ENCODE measurements around the gene SLIT3. TPM values are rescaled to one million over a fixed set of nuclear protein-coding genes. Genes with fewer than 3 reads are reported as not detected.

Gene SLIT3
- total and polyA plus RNA-seq, 2 donors, result 8.4 to 9.2 TPM

DNA sequence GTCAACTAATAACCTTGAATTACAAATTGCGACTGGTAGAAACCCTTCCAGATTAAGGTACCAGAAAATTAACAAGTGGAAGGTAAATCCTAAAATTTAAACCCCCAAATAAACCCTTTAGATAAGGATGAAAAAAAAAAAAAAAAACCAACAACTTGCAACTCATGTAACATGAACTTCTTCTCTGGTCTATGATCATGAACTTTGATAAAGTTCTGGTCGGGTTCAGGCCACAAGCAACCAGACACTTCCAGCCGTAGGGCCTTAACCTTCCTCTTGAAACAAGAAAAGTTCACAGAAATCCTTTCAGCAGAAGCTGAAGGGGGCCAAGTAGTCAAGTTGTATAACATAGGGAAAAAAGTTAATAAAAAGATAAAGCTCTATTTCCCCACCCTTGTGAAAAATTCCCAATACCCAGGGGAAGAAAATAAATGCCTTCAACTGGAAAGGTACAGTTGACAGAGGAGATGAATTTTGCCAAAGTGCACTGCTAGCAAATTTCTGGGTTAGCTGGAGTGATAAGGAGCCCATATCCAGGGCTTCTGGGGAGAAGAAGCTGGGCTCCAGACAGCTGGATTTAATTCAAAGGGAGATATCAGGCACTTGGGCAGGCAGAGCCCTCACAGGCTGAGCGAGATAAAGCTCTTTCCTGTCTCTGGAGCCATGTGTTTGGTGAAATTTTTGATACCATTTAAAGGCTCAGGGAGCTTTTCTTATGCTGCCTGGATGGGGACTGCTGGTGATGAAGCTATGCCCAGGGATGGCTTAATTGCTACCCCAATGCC is 487.6 kb downstream of the SLIT3 start:
- Histone ChIP-seq H3K27ac (ENCODE audit: low read depth in 1 of 2, low read length in 1 of 2) (no peak overlapping the region), H3K36me3 (ENCODE audit: control insufficient read depth in 2 of 2, insufficient read depth in 2 of 2, low read length in 1 of 2) (no peaks in the 10 kb centered on the region), H3K9me3 (ENCODE audit: control insufficient read depth in 2 of 2, insufficient read depth in 1 of 2, low read length in 1 of 2) (no peaks in the 10 kb centered on the region), H3K27me3 (ENCODE audit: control insufficient read depth in 2 of 2, insufficient read depth in 1 of 2, low read length in 1 of 2) (no peaks in the 10 kb centered on the region), H3K4me1 (ENCODE audit: control insufficient read depth in 2 of 2, insufficient read depth in 2 of 2, low read length in 2 of 2) (peaks cover 0 to 11% of the 10 kb centered on the region in 2 donors), H3K4me3 (ENCODE audit: low read length in 2 of 2) (no peak overlapping the region)
- 46% methylated on average over 4 of the region's 4 CpGs for WGBS
- DNase-seq (ENCODE audit: low read depth in 6 of 9, low spot score in 9 of 9), result no peak

DNA sequence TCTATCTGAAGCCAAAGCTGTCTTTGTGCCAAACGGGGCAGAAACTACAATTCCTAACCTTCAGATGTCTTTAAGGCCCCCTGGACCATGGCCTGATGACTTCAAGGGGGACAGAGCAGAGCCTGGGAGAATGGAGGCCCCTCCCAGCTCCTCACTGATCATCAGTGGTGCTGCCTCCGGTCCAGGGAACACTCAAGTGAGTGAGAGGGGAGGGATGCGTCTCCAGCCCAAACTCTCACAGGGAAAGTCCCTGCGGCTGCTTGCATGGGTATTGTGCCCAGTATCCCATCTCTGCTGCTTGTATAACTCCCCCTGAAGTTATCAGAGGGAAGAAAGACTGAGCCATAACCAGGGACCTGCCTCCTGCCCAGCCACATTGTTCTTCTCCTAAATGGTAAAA is 490.3 kb downstream of the SLIT3 start:
- no peak for DNase-seq (ENCODE audit: low read depth in 6 of 9, low spot score in 9 of 9)
- WGBS, result 97% methylated on average over 4 of the region's 4 CpGs
- no peak overlapping the region for H3K4me3 ChIP-seq (ENCODE audit: low read length in 2 of 2)
- no peaks in the 10 kb centered on the region for H3K9me3 ChIP-seq (ENCODE audit: control insufficient read depth in 2 of 2, insufficient read depth in 1 of 2, low read length in 1 of 2)
- H3K4me1 ChIP-seq (ENCODE audit: control insufficient read depth in 2 of 2, insufficient read depth in 2 of 2, low read length in 2 of 2), result peaks cover 0 to 11% of the 10 kb centered on the region in 2 donors
- no peaks in the 10 kb centered on the region for H3K27me3 ChIP-seq (ENCODE audit: control insufficient read depth in 2 of 2, insufficient read depth in 1 of 2, low read length in 1 of 2)
- H3K36me3 ChIP-seq (ENCODE audit: control insufficient read depth in 2 of 2, insufficient read depth in 2 of 2, low read length in 1 of 2), result no peaks in the 10 kb centered on the region
- no peak overlapping the region for H3K27ac ChIP-seq (ENCODE audit: low read depth in 1 of 2, low read length in 1 of 2)

DNA sequence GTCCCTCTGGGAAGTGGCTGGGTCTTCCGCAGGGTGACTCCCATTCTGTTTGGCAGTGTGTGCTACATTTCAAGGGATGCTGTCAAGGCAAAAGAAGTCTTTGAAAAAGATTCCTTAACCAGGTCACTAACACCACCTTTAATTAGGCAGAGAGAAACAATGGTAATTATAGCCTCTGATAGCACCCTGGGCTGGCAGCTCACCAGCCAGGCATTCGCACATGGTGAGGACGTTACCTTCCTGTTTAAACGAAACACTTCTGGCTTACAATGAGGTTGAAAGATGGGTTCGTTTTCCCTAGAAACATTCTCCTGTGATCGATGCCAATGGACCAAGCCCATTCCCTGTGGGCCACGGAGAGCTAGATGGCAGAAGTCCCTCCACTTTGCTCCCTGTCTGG is 491.7 kb downstream of the SLIT3 start:
- H3K27me3 ChIP-seq (ENCODE audit: control insufficient read depth in 2 of 2, insufficient read depth in 1 of 2, low read length in 1 of 2), result no peaks in the 10 kb centered on the region

DNA sequence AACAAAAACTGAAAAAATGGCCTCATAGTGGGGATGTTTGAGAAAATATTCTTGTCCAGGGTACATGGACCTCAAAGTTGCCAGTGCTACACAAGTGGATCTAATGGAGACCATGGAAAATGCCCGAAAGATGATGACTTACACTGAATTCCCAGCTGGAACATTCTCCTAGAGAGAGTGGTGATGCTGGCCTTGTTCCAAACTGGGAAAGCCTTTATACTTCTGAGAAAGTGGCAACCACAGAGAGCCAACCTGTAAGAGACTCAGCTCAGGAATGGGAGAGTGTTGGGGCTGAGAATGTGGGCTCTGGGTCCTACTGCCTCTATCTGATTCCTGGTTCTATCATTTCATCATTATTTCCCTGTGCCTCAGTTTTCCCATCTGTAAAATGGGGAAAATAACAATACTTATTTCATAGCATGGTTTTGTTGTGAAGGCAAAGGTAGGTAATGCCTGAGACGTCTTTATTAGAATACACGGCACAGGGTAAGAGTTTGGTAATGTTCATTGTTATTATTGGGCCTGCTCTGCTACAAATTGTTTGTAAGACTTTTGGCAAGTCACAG is 492.8 kb downstream of the SLIT3 start:
- Histone ChIP-seq H3K4me1 (ENCODE audit: control insufficient read depth in 2 of 2, insufficient read depth in 2 of 2, low read length in 2 of 2) (no peaks in the 10 kb centered on the region), H3K36me3 (ENCODE audit: control insufficient read depth in 2 of 2, insufficient read depth in 2 of 2, low read length in 1 of 2) (no peaks in the 10 kb centered on the region), H3K27ac (ENCODE audit: low read depth in 1 of 2, low read length in 1 of 2) (no peak overlapping the region), H3K9me3 (ENCODE audit: control insufficient read depth in 2 of 2, insufficient read depth in 1 of 2, low read length in 1 of 2) (peaks cover 0 to 2% of the 10 kb centered on the region in 2 donors), H3K27me3 (ENCODE audit: control insufficient read depth in 2 of 2, insufficient read depth in 1 of 2, low read length in 1 of 2) (no peaks in the 10 kb centered on the region), H3K4me3 (ENCODE audit: low read length in 2 of 2) (no peak overlapping the region)
- WGBS, result 65% methylated on average over 3 of the region's 3 CpGs
- no peak for DNase-seq (ENCODE audit: low read depth in 6 of 9, low spot score in 9 of 9)

More for the DNA sequence above, 491.7 kb downstream of the SLIT3 start:
- DNase-seq (ENCODE audit: low read depth in 6 of 9, low spot score in 9 of 9), result no peak
- Histone ChIP-seq H3K4me1 (ENCODE audit: control insufficient read depth in 2 of 2, insufficient read depth in 2 of 2, low read length in 2 of 2) (peaks cover 0 to 9% of the 10 kb centered on the region in 2 donors), H3K36me3 (ENCODE audit: control insufficient read depth in 2 of 2, insufficient read depth in 2 of 2, low read length in 1 of 2) (no peaks in the 10 kb centered on the region), H3K27ac (ENCODE audit: low read depth in 1 of 2, low read length in 1 of 2) (no peak overlapping the region), H3K4me3 (ENCODE audit: low read length in 2 of 2) (no peak overlapping the region), H3K9me3 (ENCODE audit: control insufficient read depth in 2 of 2, insufficient read depth in 1 of 2, low read length in 1 of 2) (no peaks in the 10 kb centered on the region)
- 94% methylated on average over 7 of the region's 7 CpGs for WGBS

DNA sequence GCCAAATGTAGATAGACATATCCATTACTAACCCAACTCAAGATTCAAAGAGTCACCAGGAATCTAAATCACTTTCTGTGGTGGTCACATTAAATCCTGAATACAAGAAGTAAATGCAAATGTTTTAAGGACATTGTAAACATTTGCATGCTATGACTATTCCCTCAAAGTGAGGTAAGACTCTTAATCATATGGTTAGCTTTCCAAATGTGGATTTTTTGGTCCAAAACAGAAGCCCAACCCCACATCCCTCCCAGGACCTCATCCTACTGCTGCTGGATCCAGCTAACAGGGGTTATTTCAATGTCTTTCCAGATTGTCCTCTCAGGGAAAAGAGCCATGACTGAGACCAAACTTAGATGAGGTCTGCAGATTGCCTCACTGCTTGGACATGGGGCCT is 493.7 kb downstream of the SLIT3 start:
- H3K4me3 ChIP-seq (ENCODE audit: low read length in 2 of 2), result no peak overlapping the region
- no peak overlapping the region for H3K27ac ChIP-seq (ENCODE audit: low read depth in 1 of 2, low read length in 1 of 2)
- H3K27me3 ChIP-seq (ENCODE audit: control insufficient read depth in 2 of 2, insufficient read depth in 1 of 2, low read length in 1 of 2), result no peaks in the 10 kb centered on the region
- H3K4me1 ChIP-seq (ENCODE audit: control insufficient read depth in 2 of 2, insufficient read depth in 2 of 2, low read length in 2 of 2), result no peaks in the 10 kb centered on the region
- DNase-seq (ENCODE audit: low read depth in 6 of 9, low spot score in 9 of 9), result no peak
- H3K9me3 ChIP-seq (ENCODE audit: control insufficient read depth in 2 of 2, insufficient read depth in 1 of 2, low read length in 1 of 2), result peaks cover 0 to 2% of the 10 kb centered on the region in 2 donors
- no peaks in the 10 kb centered on the region for H3K36me3 ChIP-seq (ENCODE audit: control insufficient read depth in 2 of 2, insufficient read depth in 2 of 2, low read length in 1 of 2)

DNA sequence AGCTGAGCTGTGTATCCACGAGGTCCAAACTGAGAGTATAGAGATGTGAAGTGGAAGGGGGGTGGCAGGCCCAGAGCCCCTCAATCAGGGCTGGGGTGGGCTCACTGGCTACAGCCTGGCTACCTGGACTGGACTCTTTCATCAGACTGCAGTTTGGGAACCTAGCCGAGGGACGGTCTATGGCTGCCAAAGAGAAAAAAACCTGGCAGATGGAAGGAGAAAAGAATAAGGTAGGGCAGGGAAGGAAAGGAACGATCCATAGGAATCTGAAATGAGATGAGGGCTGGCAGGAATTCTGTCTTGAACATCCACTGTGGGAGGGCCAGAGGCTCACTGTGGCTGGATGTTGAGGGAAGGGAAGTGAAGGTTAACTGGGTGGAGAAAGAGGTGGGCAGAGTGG is 497.4 kb downstream of the SLIT3 start:
- Histone ChIP-seq H3K27me3 (ENCODE audit: control insufficient read depth in 2 of 2, insufficient read depth in 1 of 2, low read length in 1 of 2) (no peaks in the 10 kb centered on the region), H3K9me3 (ENCODE audit: control insufficient read depth in 2 of 2, insufficient read depth in 1 of 2, low read length in 1 of 2) (peaks cover 0 to 2% of the 10 kb centered on the region in 2 donors), H3K4me3 (ENCODE audit: low read length in 2 of 2) (no peak overlapping the region), H3K27ac (ENCODE audit: low read depth in 1 of 2, low read length in 1 of 2) (no peak overlapping the region), H3K36me3 (ENCODE audit: control insufficient read depth in 2 of 2, insufficient read depth in 2 of 2, low read length in 1 of 2) (no peaks in the 10 kb centered on the region), H3K4me1 (ENCODE audit: control insufficient read depth in 2 of 2, insufficient read depth in 2 of 2, low read length in 2 of 2) (no peaks in the 10 kb centered on the region)
- 90% methylated on average over 4 of the region's 4 CpGs for WGBS
- no peak for DNase-seq (ENCODE audit: low read depth in 6 of 9, low spot score in 9 of 9)

DNA sequence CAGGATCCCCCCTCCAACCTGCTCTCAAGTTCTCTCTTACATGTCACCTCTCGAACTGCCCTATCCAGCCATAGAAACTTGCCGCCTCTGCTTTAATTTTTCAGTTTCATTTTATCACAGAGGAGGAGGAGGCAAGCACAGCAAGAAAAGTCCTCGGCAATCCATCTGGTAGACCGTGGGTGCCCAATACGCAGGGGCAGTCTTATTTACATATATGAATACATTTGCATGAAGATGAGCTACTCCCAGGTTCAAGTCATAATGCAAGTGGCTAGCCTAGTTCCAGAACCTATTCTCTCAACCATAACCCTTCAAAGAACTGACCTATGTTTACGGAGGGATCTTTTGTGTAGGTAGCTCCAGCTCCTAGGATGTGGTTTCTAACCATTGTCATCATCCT is 498.6 kb downstream of the SLIT3 start:
- no peak for DNase-seq (ENCODE audit: low read depth in 6 of 9, low spot score in 9 of 9)
- no peak overlapping the region for H3K27ac ChIP-seq (ENCODE audit: low read depth in 1 of 2, low read length in 1 of 2)
- no peak overlapping the region for H3K4me3 ChIP-seq (ENCODE audit: low read length in 2 of 2)
- no peaks in the 10 kb centered on the region for H3K36me3 ChIP-seq (ENCODE audit: control insufficient read depth in 2 of 2, insufficient read depth in 2 of 2, low read length in 1 of 2)
- no peaks in the 10 kb centered on the region for H3K27me3 ChIP-seq (ENCODE audit: control insufficient read depth in 2 of 2, insufficient read depth in 1 of 2, low read length in 1 of 2)
- peaks cover 0 to 2% of the 10 kb centered on the region in 2 donors for H3K9me3 ChIP-seq (ENCODE audit: control insufficient read depth in 2 of 2, insufficient read depth in 1 of 2, low read length in 1 of 2)
- 95% methylated on average over 6 of the region's 6 CpGs for WGBS
- no peaks in the 10 kb centered on the region for H3K4me1 ChIP-seq (ENCODE audit: control insufficient read depth in 2 of 2, insufficient read depth in 2 of 2, low read length in 2 of 2)

DNA sequence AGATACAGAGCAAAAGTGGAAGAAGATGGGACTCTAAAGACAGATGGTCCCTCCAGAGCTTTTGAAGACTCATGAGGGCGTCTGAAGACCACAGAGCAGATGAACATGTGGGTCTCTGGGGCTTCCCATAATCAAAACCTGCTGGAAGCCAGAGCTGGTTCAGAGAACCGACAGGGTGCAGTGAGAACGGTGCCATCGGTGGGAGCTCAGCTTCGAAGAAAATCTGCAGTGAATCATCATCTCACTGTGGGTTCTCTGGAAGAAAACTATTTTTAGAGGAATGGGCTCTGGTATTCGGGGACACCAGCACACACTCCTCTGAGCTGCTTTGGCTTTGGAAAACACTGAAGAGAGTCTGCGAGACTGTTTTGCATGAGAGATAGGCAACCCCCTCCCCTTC is 499.4 kb downstream of the SLIT3 start:
- 91% methylated on average over 7 of the region's 7 CpGs for WGBS
- Histone ChIP-seq H3K4me1 (ENCODE audit: control insufficient read depth in 2 of 2, insufficient read depth in 2 of 2, low read length in 2 of 2) (no peaks in the 10 kb centered on the region), H3K27me3 (ENCODE audit: control insufficient read depth in 2 of 2, insufficient read depth in 1 of 2, low read length in 1 of 2) (no peaks in the 10 kb centered on the region), H3K9me3 (ENCODE audit: control insufficient read depth in 2 of 2, insufficient read depth in 1 of 2, low read length in 1 of 2) (peaks cover 0 to 2% of the 10 kb centered on the region in 2 donors), H3K27ac (ENCODE audit: low read depth in 1 of 2, low read length in 1 of 2) (no peak overlapping the region), H3K4me3 (ENCODE audit: low read length in 2 of 2) (no peak overlapping the region), H3K36me3 (ENCODE audit: control insufficient read depth in 2 of 2, insufficient read depth in 2 of 2, low read length in 1 of 2) (no peaks in the 10 kb centered on the region)
- no peak for DNase-seq (ENCODE audit: low read depth in 6 of 9, low spot score in 9 of 9)

DNA sequence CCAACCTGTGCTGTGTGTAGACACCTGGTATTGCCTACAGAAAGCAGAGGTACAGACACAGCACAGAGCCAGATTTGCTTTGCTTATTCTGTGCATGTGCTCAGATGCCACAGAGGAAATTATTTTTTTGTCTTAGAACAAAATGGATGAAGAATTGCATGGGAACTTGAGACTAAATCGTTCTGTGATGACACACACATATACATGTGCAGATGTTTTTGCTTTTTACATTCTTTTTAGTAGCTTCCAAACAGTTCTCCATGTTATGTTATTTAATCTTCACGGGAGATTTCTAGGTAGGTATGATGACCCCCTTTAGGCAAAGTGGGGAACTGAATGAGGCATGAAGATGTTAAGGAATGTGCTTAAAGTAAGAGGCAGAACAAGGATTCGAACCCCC is 500.2 kb downstream of the SLIT3 start:
- H3K4me1 ChIP-seq (ENCODE audit: control insufficient read depth in 2 of 2, insufficient read depth in 2 of 2, low read length in 2 of 2), result no peaks in the 10 kb centered on the region
- H3K27ac ChIP-seq (ENCODE audit: low read depth in 1 of 2, low read length in 1 of 2), result no peak overlapping the region
- H3K4me3 ChIP-seq (ENCODE audit: low read length in 2 of 2), result no peak overlapping the region
- H3K36me3 ChIP-seq (ENCODE audit: control insufficient read depth in 2 of 2, insufficient read depth in 2 of 2, low read length in 1 of 2), result no peaks in the 10 kb centered on the region
- 96% methylated on average over 3 of the region's 3 CpGs for WGBS
- no peak for DNase-seq (ENCODE audit: low read depth in 6 of 9, low spot score in 9 of 9)
- no peaks in the 10 kb centered on the region for H3K27me3 ChIP-seq (ENCODE audit: control insufficient read depth in 2 of 2, insufficient read depth in 1 of 2, low read length in 1 of 2)
- H3K9me3 ChIP-seq (ENCODE audit: control insufficient read depth in 2 of 2, insufficient read depth in 1 of 2, low read length in 1 of 2), result peaks cover 0 to 2% of the 10 kb centered on the region in 2 donors

Measured in thymus (tissue), 11 donors.